Ectodermal cell (in vitro differentiated cells): Measurements from ENCODE around the gene VAV2.
"Not testable (repeated sequence)": the region's sequence is repeated elsewhere in the genome, so short reads cannot be mapped to it uniquely, and the experiment has no call there.

ENCODE experiments used
- H3K27ac ChIP-seq: 2 replicates; pipeline ENCODE4 v1.7.0; 2013; ENCODE audit warnings: mild to moderate bottlenecking, low read depth, low read length; ENCODE audit not compliant: insufficient read depth, poor library complexity, severe bottlenecking
- H3K27me3 ChIP-seq: 2 replicates; pipeline ENCODE4 v1.7.0; 2013; ENCODE audit warnings: mild to moderate bottlenecking, low read length; ENCODE audit not compliant: insufficient read depth, control insufficient read depth, poor library complexity, severe bottlenecking
- H3K36me3 ChIP-seq: one replicate; pipeline ENCODE4 v1.7.0; 2013; ENCODE audit warnings: low read length; ENCODE audit not compliant: control insufficient read depth, insufficient read depth
- H3K4me1 ChIP-seq: one replicate; pipeline ENCODE4 v1.7.0; 2013; ENCODE audit warnings: low read length; ENCODE audit not compliant: control insufficient read depth, insufficient read depth
- H3K4me3 ChIP-seq: 2 replicates; pipeline ENCODE4 v1.7.0; 2013; ENCODE audit warnings: low read depth, low read length, control low read depth; ENCODE audit not compliant: insufficient read depth
- H3K9me3 ChIP-seq: 2 replicates; pipeline ENCODE4 v1.7.0; 2013; ENCODE audit warnings: mild to moderate bottlenecking, low read length, moderate library complexity; ENCODE audit not compliant: control insufficient read depth
- WGBS, 2 experiments: methylation state at CpG; one replicate each; pipeline ENCODE4 v1.1.7; 2013; ENCODE audit warnings: missing lambda C conversion rate in 2 of 2; 5-methylcytosine and 5-hydroxymethylcytosine counted together

Gene VAV2

GRCh38 chr9:133754187-133754586, 237.9 kb downstream of the VAV2 start:
- 96 to 97% methylated on average over 6 of the region's 6 CpGs for WGBS, 2 experiments
- no peaks in the 10 kb centered on the region for H3K4me1 ChIP-seq
- no peaks in the 10 kb centered on the region for H3K27me3 ChIP-seq

GRCh38 chr9:133752739-133753446, 239.2 kb downstream of the VAV2 start:
- H3K4me3 ChIP-seq: no peak overlapping the region
- 84 to 87% methylated on average over 9 of the region's 9 CpGs for WGBS, 2 experiments
- H3K36me3 ChIP-seq: no peaks in the 10 kb centered on the region
- H3K27ac ChIP-seq: no peak overlapping the region
- no peaks in the 10 kb centered on the region for H3K4me1 ChIP-seq
- H3K27me3 ChIP-seq: no peaks in the 10 kb centered on the region
- H3K9me3 ChIP-seq: no peaks in the 10 kb centered on the region

More at GRCh38 chr9:133754187-133754586, 237.9 kb downstream of the VAV2 start:
- no peaks in the 10 kb centered on the region for H3K9me3 ChIP-seq
- H3K4me3 ChIP-seq: no peak overlapping the region
- H3K36me3 ChIP-seq: no peaks in the 10 kb centered on the region
- H3K27ac ChIP-seq: no peak overlapping the region

- H3K27ac ChIP-seq: no peak overlapping the region
- H3K4me3 ChIP-seq: no peak overlapping the region
- no peaks in the 10 kb centered on the region for H3K27me3 ChIP-seq
- WGBS, 2 experiments: 89 to 90% methylated on average over 9 of the region's 9 CpGs
- no peaks in the 10 kb centered on the region for H3K36me3 ChIP-seq
- H3K4me1 ChIP-seq: no peaks in the 10 kb centered on the region
- H3K9me3 ChIP-seq: no peaks in the 10 kb centered on the region
Observed at GRCh38 chr9:133750982-133751649, 241.0 kb downstream of the VAV2 start.

- H3K4me3 ChIP-seq: no peak overlapping the region
- no peaks in the 10 kb centered on the region for H3K9me3 ChIP-seq
- H3K27me3 ChIP-seq: no peaks in the 10 kb centered on the region
- H3K27ac ChIP-seq: no peak overlapping the region
- H3K4me1 ChIP-seq: no peaks in the 10 kb centered on the region
- no peaks in the 10 kb centered on the region for H3K36me3 ChIP-seq
Observed at GRCh38 chr9:133747309-133747708, 244.8 kb downstream of the VAV2 start.

- H3K9me3 ChIP-seq, H3K27me3 ChIP-seq, H3K4me1 ChIP-seq, H3K4me3 ChIP-seq, H3K36me3 ChIP-seq, H3K27ac ChIP-seq: not testable (repeated sequence)
- 95% methylated on average over 31 of the region's 31 CpGs for WGBS, 2 experiments
Observed at GRCh38 chr9:133744528-133744927, 247.6 kb downstream of the VAV2 start.

GRCh38 chr9:133742849-133743444, 249.2 kb downstream of the VAV2 start:
- Histone ChIP-seq H3K27me3 (no peaks in the 10 kb centered on the region), H3K4me3 (no peak overlapping the region)
- 20 to 30% methylated on average over 8 of the region's 8 CpGs for WGBS, 2 experiments

GRCh38 chr9:133742251-133742650, 249.9 kb downstream of the VAV2 start:
- H3K27me3 ChIP-seq: no peaks in the 10 kb centered on the region
- WGBS, 2 experiments: 94 to 96% methylated on average over 7 of the region's 7 CpGs
- no peaks in the 10 kb centered on the region for H3K36me3 ChIP-seq
- H3K9me3 ChIP-seq: no peaks in the 10 kb centered on the region
- H3K27ac ChIP-seq: no peak overlapping the region
- peaks cover 12% of the 10 kb centered on the region for H3K4me1 ChIP-seq
- no peak overlapping the region for H3K4me3 ChIP-seq

More at GRCh38 chr9:133742849-133743444, 249.2 kb downstream of the VAV2 start:
- no peaks in the 10 kb centered on the region for H3K36me3 ChIP-seq
- H3K27ac ChIP-seq: no peak overlapping the region
- peaks cover 5% of the 10 kb centered on the region for H3K4me1 ChIP-seq
- no peaks in the 10 kb centered on the region for H3K9me3 ChIP-seq

GRCh38 chr9:133741716-133742115, 250.4 kb downstream of the VAV2 start:
- no peaks in the 10 kb centered on the region for H3K36me3 ChIP-seq
- WGBS, 2 experiments: 95 to 96% methylated on average over 14 of the region's 14 CpGs
- H3K4me3 ChIP-seq: no peak overlapping the region
- no peak overlapping the region for H3K27ac ChIP-seq
- H3K4me1 ChIP-seq: peaks cover 13% of the 10 kb centered on the region
- no peaks in the 10 kb centered on the region for H3K9me3 ChIP-seq
- H3K27me3 ChIP-seq: no peaks in the 10 kb centered on the region

GRCh38 chr9:133740911-133741310, 251.2 kb downstream of the VAV2 start:
- no peak overlapping the region for H3K4me3 ChIP-seq
- WGBS, 2 experiments: 90 to 94% methylated on average over 8 of the region's 8 CpGs
- H3K27me3 ChIP-seq: no peaks in the 10 kb centered on the region
- no peaks in the 10 kb centered on the region for H3K36me3 ChIP-seq
- H3K9me3 ChIP-seq: no peaks in the 10 kb centered on the region
- H3K27ac ChIP-seq: no peak overlapping the region
- H3K4me1 ChIP-seq: peaks cover 13% of the 10 kb centered on the region

- Histone ChIP-seq H3K9me3 (no peaks in the 10 kb centered on the region), H3K27ac (no peak overlapping the region)
- 91% methylated on average over 17 of the region's 17 CpGs for WGBS, 2 experiments
Observed at GRCh38 chr9:133739408-133740280, 252.5 kb downstream of the VAV2 start.

More at GRCh38 chr9:133739408-133740280, 252.5 kb downstream of the VAV2 start:
- Histone ChIP-seq H3K27me3 (no peaks in the 10 kb centered on the region), H3K4me3 (no peak overlapping the region), H3K4me1 (peaks cover 13% of the 10 kb centered on the region), H3K36me3 (no peaks in the 10 kb centered on the region)
